HG03097 (cell line): ENCODE data around the gene RPS15.

ENCODE experiments used
- ATAC-seq: cut with Tn5 transposase; IDR thresholded peaks from one replicate; pipeline ENCODE4 v1.9.1; 2021; ENCODE audit not compliant: unreplicated experiment, low FRiP score

The RPS15 gene

GRCh38 chr19:1401138-1401888 lies 36.9 kb upstream of the RPS15 start, which contains the start of gene GAMT:
TSS of gene GAMT (minus strand) at chr19:1401542. CDS start at chr19:1401476, 66 bp downstream.
- no peak for ATAC-seq

GRCh38 chr19:1401889-1402217 lies 36.3 kb upstream of the RPS15 start:
- no peak for ATAC-seq

- ATAC-seq = no peak
These were observed 35.7 kb upstream of the RPS15 start for GRCh38 chr19:1402411-1403070.

GRCh38 chr19:1406774-1407527 lies 31.2 kb upstream of the RPS15 start:
- peak; percentile 71 for ATAC-seq

- peak; percentile 22 for ATAC-seq
These were observed 30.5 kb upstream of the RPS15 start, which contains the start of gene DAZAP1 for GRCh38 chr19:1407528-1408299. TSS of gene DAZAP1 (plus strand) at chr19:1407586. CDS start at chr19:1407774, 188 bp downstream.

GRCh38 chr19:1408300-1409203 lies 29.6 kb upstream of the RPS15 start:
- no peak for ATAC-seq

- no peak for ATAC-seq
These were observed 28.8 kb upstream of the RPS15 start for GRCh38 chr19:1409204-1410005.

GRCh38 chr19:1410136-1410786 lies 27.9 kb upstream of the RPS15 start:
- ATAC-seq = no peak

GRCh38 chr19:1410789-1411188 lies 27.4 kb upstream of the RPS15 start:
- ATAC-seq = no peak

- ATAC-seq = no peak
These were observed 26.7 kb upstream of the RPS15 start for GRCh38 chr19:1411255-1412191.

GRCh38 chr19:1412323-1412923 lies 25.8 kb upstream of the RPS15 start:
- ATAC-seq = no peak

- no peak for ATAC-seq
These were observed 25.0 kb upstream of the RPS15 start for GRCh38 chr19:1412995-1413800.

- ATAC-seq = no peak
These were observed 22.0 kb upstream of the RPS15 start for GRCh38 chr19:1416014-1416841.

- ATAC-seq = no peak
These were observed 21.1 kb upstream of the RPS15 start for GRCh38 chr19:1417145-1417544.
